HUES6 (cell line): ENCODE results near the gene MCM8.
"Not testable (repeated sequence)": the region's sequence is repeated elsewhere in the genome, so short reads cannot be mapped to it uniquely, and the experiment has no call there.

Experiments used
- H3K27ac ChIP-seq: 2 replicates; pipeline ENCODE4 v1.7.0; 2013; ENCODE audit warnings: low read depth, mild to moderate bottlenecking, low read length, inconsistent platforms
- H3K27me3 ChIP-seq: 2 replicates; pipeline ENCODE4 v1.6.1; 2013; ENCODE audit warnings: low read length; ENCODE audit not compliant: control insufficient read depth, insufficient read depth
- H3K36me3 ChIP-seq: 2 replicates; pipeline ENCODE4 v1.6.1; 2013; ENCODE audit warnings: low read length; ENCODE audit not compliant: control insufficient read depth, insufficient read depth
- H3K4me1 ChIP-seq: 2 replicates; pipeline ENCODE4 v1.6.1; 2013; ENCODE audit warnings: low read length; ENCODE audit not compliant: control insufficient read depth, insufficient read depth
- H3K4me3 ChIP-seq: 2 replicates; pipeline ENCODE4 v1.5.1; 2013; ENCODE audit warnings: low read depth, low read length
- H3K9ac ChIP-seq: one replicate; pipeline ENCODE4 v1.6.1; 2013; ENCODE audit warnings: mild to moderate bottlenecking, low read length
- H3K9me3 ChIP-seq: 2 replicates; pipeline ENCODE4 v1.6.1; 2013; ENCODE audit warnings: low read depth, low read length; ENCODE audit not compliant: control insufficient read depth, insufficient read depth

The MCM8 gene

GRCh38 chr20:6029538-6029937, 79.1 kb downstream of the MCM8 start:
- Histone ChIP-seq H3K4me3 (no peak overlapping the region), H3K27ac (no peak overlapping the region), H3K9ac (no peak overlapping the region), H3K4me1 (no peaks in the 10 kb centered on the region), H3K9me3 (peaks cover 10% of the 10 kb centered on the region; the same call in 1 of the 2 replicates), H3K27me3 (no peaks in the 10 kb centered on the region), H3K36me3 (peaks cover 42% of the 10 kb centered on the region)

- Histone ChIP-seq H3K4me3 (no peak overlapping the region), H3K36me3 (peaks cover 39% of the 10 kb centered on the region), H3K9me3 (no peaks in the 10 kb centered on the region; the same call in 1 of the 2 replicates), H3K4me1 (no peaks in the 10 kb centered on the region), H3K27me3 (no peaks in the 10 kb centered on the region), H3K9ac (no peak overlapping the region), H3K27ac (no peak overlapping the region)
Observed at GRCh38 chr20:6030453-6031080, 80.1 kb downstream of the MCM8 start.

DNA sequence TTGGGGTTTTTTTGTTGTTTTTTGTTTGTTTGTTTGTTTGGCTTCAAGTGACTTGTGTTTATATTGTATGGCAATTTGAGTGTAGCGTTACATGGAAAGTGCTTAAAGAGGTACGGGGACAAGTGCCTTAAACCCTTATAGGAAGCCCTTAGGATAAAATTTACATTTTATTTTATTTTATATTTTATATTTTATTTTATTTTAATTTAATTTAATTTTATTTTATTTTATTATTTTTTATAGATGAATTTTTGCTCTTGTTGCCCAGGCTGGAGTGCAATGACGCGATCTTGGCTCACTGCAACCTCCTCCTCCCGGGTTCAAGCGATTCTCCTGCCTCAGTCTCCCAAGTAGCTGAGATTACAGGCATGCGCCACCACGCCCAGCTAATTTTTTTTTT, 82.5 kb downstream of the MCM8 start:
- not testable (repeated sequence) for H3K9me3 ChIP-seq, H3K4me3 ChIP-seq, H3K9ac ChIP-seq, H3K27ac ChIP-seq, H3K27me3 ChIP-seq, H3K4me1 ChIP-seq
- H3K36me3 ChIP-seq: peaks cover 45% of the 10 kb centered on the region

DNA sequence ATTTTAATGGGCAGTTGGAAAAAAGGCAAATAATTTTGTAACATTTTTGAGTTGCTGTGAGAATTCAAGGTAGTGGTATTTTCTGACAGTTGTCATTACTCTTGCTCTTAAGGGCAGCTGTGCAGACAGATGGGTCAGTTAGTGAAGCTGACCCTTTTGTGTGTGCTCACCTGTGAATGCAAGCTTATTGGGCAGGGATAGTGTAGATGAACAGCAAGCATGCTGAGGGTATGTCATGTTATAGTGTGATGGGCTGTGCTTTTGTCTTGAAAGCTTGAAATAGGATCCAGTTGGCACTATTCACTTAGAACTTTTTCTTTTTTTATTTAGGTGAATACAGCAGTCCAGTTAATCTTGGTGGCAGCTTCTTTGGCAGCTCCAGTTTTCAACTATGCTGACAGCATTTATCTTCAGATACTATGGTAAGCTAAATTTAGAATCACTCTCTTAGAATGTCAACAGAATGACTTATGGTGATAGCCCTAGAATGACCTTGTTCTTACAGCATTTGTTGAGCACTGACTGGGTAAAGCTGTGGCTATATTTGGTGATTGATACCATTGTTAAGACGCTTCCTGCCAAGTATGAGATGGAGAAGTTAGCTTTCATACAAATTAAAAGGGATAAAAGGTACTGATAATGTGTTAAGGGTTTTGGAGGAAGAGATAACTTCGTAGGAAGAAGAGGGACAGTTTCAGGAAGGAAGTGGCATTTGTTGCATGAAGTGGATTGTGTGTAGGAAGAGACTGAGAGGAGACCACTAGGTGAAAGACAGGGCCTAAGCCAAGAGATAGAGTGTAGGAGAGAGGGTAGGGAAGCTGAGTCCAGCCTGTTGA, 83.9 kb downstream of the MCM8 start:
- Histone ChIP-seq H3K4me1 (peaks cover 3% of the 10 kb centered on the region; the same call in 1 of the 2 replicates), H3K9ac (no peak overlapping the region), H3K9me3 (no peaks in the 10 kb centered on the region), H3K4me3 (no peak overlapping the region), H3K36me3 (peaks cover 52% of the 10 kb centered on the region), H3K27me3 (no peaks in the 10 kb centered on the region), H3K27ac (no peak overlapping the region)

- no peaks in the 10 kb centered on the region for H3K9me3 ChIP-seq
- H3K36me3 ChIP-seq: peaks cover 69% of the 10 kb centered on the region
- no peak overlapping the region for H3K27ac ChIP-seq
- no peak overlapping the region for H3K9ac ChIP-seq
- H3K27me3 ChIP-seq: no peaks in the 10 kb centered on the region
- no peak overlapping the region for H3K4me3 ChIP-seq
- H3K4me1 ChIP-seq: peaks cover 3% of the 10 kb centered on the region; the same call in 1 of the 2 replicates
Observed at GRCh38 chr20:6036213-6036612, 85.8 kb downstream of the MCM8 start.

- Histone ChIP-seq H3K27ac (no peak overlapping the region), H3K27me3 (no peaks in the 10 kb centered on the region), H3K9ac (no peak overlapping the region), H3K36me3 (peaks cover 76% of the 10 kb centered on the region), H3K4me1 (peaks cover 3% of the 10 kb centered on the region; the same call in 1 of the 2 replicates), H3K4me3 (no peak overlapping the region), H3K9me3 (no peaks in the 10 kb centered on the region)
Observed at GRCh38 chr20:6037082-6037481, 86.6 kb downstream of the MCM8 start.

GRCh38 chr20:6038256-6038655, 87.8 kb downstream of the MCM8 start:
- Histone ChIP-seq H3K27me3 (no peaks in the 10 kb centered on the region), H3K4me1 (peaks cover 3% of the 10 kb centered on the region; the same call in 1 of the 2 replicates), H3K4me3 (no peak overlapping the region), H3K36me3 (peaks cover 78% of the 10 kb centered on the region), H3K9ac (no peak overlapping the region), H3K9me3 (no peaks in the 10 kb centered on the region), H3K27ac (no peak overlapping the region)

- peaks cover 3% of the 10 kb centered on the region; the same call in 1 of the 2 replicates for H3K4me1 ChIP-seq
- H3K27me3 ChIP-seq: no peaks in the 10 kb centered on the region
- H3K27ac ChIP-seq: no peak overlapping the region
- H3K36me3 ChIP-seq: peaks cover 66% of the 10 kb centered on the region
- H3K4me3 ChIP-seq: no peak overlapping the region
- H3K9ac ChIP-seq: no peak overlapping the region
- H3K9me3 ChIP-seq: no peaks in the 10 kb centered on the region
Observed at GRCh38 chr20:6039766-6040165, 89.3 kb downstream of the MCM8 start.

DNA sequence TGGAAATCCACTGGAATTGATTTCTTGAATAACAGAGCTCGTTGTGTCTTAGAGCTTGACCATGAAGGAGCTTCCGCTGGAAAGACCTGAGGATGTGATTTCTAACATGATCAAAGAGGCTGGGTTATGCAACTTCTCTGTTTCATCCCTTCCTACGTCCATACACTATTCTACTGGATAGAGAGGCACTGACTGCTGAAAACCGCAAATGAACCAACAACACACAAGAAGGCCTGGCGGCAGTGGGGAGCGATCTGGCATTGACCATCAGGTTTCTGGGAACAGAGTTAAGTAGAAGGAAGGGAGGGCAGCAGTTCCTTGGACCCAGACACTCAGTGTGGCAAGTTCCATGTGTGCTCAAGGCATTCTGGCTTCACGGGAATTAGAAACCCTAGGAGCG, 90.1 kb downstream of the MCM8 start:
- no peak overlapping the region for H3K27ac ChIP-seq
- no peaks in the 10 kb centered on the region for H3K27me3 ChIP-seq
- peaks cover 3% of the 10 kb centered on the region; the same call in 1 of the 2 replicates for H3K4me1 ChIP-seq
- H3K4me3 ChIP-seq: no peak overlapping the region
- H3K36me3 ChIP-seq: peaks cover 61% of the 10 kb centered on the region
- H3K9ac ChIP-seq: no peak overlapping the region
- no peaks in the 10 kb centered on the region for H3K9me3 ChIP-seq

GRCh38 chr20:6040958-6041807, 90.7 kb downstream of the MCM8 start:
- no peaks in the 10 kb centered on the region for H3K9me3 ChIP-seq
- no peaks in the 10 kb centered on the region for H3K27me3 ChIP-seq
- H3K4me1 ChIP-seq: peaks cover 3% of the 10 kb centered on the region; the same call in 1 of the 2 replicates
- H3K9ac ChIP-seq: no peak overlapping the region
- no peak overlapping the region for H3K4me3 ChIP-seq
- H3K36me3 ChIP-seq: peaks cover 58% of the 10 kb centered on the region
- H3K27ac ChIP-seq: no peak overlapping the region
